Ovary (tissue), 3 donors: ENCODE data around the gene HERC6.

Experiments used
- CTCF ChIP-seq, 3 donors: fragments of 450-650 bp in 2 of 3; fragments of 200-600 bp in 1 of 3; IDR thresholded peaks; one replicate each; pipeline versions ENCODE4 v1.5.1 to v1.8.0; 2016 to 2022; ENCODE audit warnings: antibody characterized with exemption in 3 of 3, mild to moderate bottlenecking in 1 of 3
- EP300 ChIP-seq: sonication (generic); formaldehyde crosslinking; IDR thresholded peaks from one replicate; pipeline ENCODE4 v1.6.1; 2017; ENCODE audit warnings: antibody characterized with exemption
- POLR2A ChIP-seq: fragments of 450-650 bp; IDR thresholded peaks from one replicate; pipeline ENCODE4 v1.6.1; 2017; ENCODE audit warnings: antibody characterized with exemption, mild to moderate bottlenecking, moderate library complexity
- donor health status: DM: no; HTN: no; CAD: no.

- TF ChIP-seq CTCF (IDR thresholded peaks at IDR 0.05), result no peak
- TF ChIP-seq EP300, result no peak
- TF ChIP-seq POLR2A, result no peak
Measured at GRCh38 chr4:88446124-88446523, 67.5 kb downstream of the HERC6 start.
